ENCODE data around the gene MRPL55. TPM values are rescaled to one million over a fixed set of nuclear protein-coding genes. Genes with fewer than 3 reads are reported as not detected.

MRPL55 gene
- total and polyA plus RNA-seq, 2 of the 13 experiments (the other 11 are each of a cell fraction or from before 2014, with no cell fraction given): 58.6 to 92.9 TPM

- TF ChIP-seq ZBTB3 (CRISPR knock-in tag; IDR thresholded peaks at IDR 0.05; ENCODE audit: borderline replicate concordance, low read depth): 0 out of 2 replicates have a peak, but pooled peaks have one; percentile 33
- no peak for TF ChIP-seq RBM22 (optimal IDR thresholded peaks at IDR 0.05; ENCODE audit: low read length)
- TF ChIP-seq ZBTB8A (CRISPR knock-in tag; IDR thresholded peaks at IDR 0.05; ENCODE audit: borderline replicate concordance, low read depth): peak; percentile 70; the same call in 1 of the 2 replicates
- TF ChIP-seq ZNF329 (CRISPR knock-in tag; IDR thresholded peaks at IDR 0.05; ENCODE audit: low read depth): peak; percentile 82
- no peak for TF ChIP-seq ZNF816 (CRISPR knock-in tag; IDR thresholded peaks at IDR 0.05; ENCODE audit: borderline replicate concordance)
- TF ChIP-seq HOXA5 (CRISPR knock-in tag; IDR thresholded peaks at IDR 0.05): peak; percentile 64; the same call in 1 of the 2 replicates
- no peak for TF ChIP-seq ZNF558 (CRISPR knock-in tag; IDR thresholded peaks at IDR 0.05; ENCODE audit: borderline replicate concordance)
- 0 out of 2 replicates have a peak, but pooled peaks have one; percentile 5 for TF ChIP-seq ZNF33A (CRISPR knock-in tag; IDR thresholded peaks at IDR 0.05; ENCODE audit: borderline replicate concordance)
- TF ChIP-seq ZIK1 (CRISPR knock-in tag; IDR thresholded peaks at IDR 0.05; ENCODE audit: borderline replicate concordance, low read depth): peak; percentile 68; the same call in 1 of the 2 replicates
- 0 out of 2 replicates have a peak, but pooled peaks have one; percentile 55 for TF ChIP-seq ZNF775 (CRISPR knock-in tag; IDR thresholded peaks at IDR 0.05; ENCODE audit: borderline replicate concordance)
- peak; percentile 58 for TF ChIP-seq POLR2AphosphoS5 (IDR thresholded peaks at IDR 0.05; ENCODE audit: low read depth, low read length)
- TF ChIP-seq ZNF382 (CRISPR knock-in tag; IDR thresholded peaks at IDR 0.05; ENCODE audit: borderline replicate concordance): no peak
- TF ChIP-seq ZNF510 (CRISPR knock-in tag; IDR thresholded peaks at IDR 0.05; ENCODE audit: low read depth): peak; percentile 33
- TF ChIP-seq, protein P1, sequence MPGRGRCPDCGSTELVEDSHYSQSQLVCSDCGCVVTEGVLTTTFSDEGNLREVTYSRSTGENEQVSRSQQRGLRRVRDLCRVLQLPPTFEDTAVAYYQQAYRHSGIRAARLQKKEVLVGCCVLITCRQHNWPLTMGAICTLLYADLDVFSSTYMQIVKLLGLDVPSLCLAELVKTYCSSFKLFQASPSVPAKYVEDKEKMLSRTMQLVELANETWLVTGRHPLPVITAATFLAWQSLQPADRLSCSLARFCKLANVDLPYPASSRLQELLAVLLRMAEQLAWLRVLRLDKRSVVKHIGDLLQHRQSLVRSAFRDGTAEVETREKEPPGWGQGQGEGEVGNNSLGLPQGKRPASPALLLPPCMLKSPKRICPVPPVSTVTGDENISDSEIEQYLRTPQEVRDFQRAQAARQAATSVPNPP (CRISPR knock-in tag; IDR thresholded peaks at IDR 0.05): no peak
- TF ChIP-seq CC2D1A (CRISPR knock-in tag; IDR thresholded peaks at IDR 0.05): no peak
- TF ChIP-seq ZNF264 (CRISPR knock-in tag; IDR thresholded peaks at IDR 0.05): no peak
- peak; percentile 44 for TF ChIP-seq MAX (IDR thresholded peaks at IDR 0.05)
- peak; percentile 27; the same call in 1 of the 2 replicates for TF ChIP-seq ZNF724P (CRISPR knock-in tag; IDR thresholded peaks at IDR 0.05; ENCODE audit: borderline replicate concordance)
- no peak for TF ChIP-seq TERF1 (CRISPR knock-in tag; IDR thresholded peaks at IDR 0.05)
- TF ChIP-seq ZSCAN22 (CRISPR knock-in tag; IDR thresholded peaks at IDR 0.05): no peak
- peak; percentile 94 for TF ChIP-seq ATF1 (CRISPR knock-in tag; IDR thresholded peaks at IDR 0.05)
- no peak; the same call in 1 of the 2 replicates for TF ChIP-seq ISL2 (CRISPR knock-in tag; IDR thresholded peaks at IDR 0.05)
- no peak for TF ChIP-seq RAD51 (IDR thresholded peaks at IDR 0.05; ENCODE audit: borderline replicate concordance)
- no peak; the same call in 1 of the 2 replicates for TF ChIP-seq ISX (CRISPR knock-in tag; conservative IDR thresholded peaks at IDR 0.05)
- no peak for TF ChIP-seq PAX8 (CRISPR knock-in tag; IDR thresholded peaks at IDR 0.05; ENCODE audit: borderline replicate concordance)
- TF ChIP-seq CREM (IDR thresholded peaks at IDR 0.05): peak; percentile 89
- TF ChIP-seq CREM (CRISPR knock-in tag; IDR thresholded peaks at IDR 0.05): no peak
- no peak for TF ChIP-seq ZNF12 (CRISPR knock-in tag; IDR thresholded peaks at IDR 0.05)
- peak; percentile 72 for TF ChIP-seq U2AF1 (optimal IDR thresholded peaks at IDR 0.05; ENCODE audit: low read depth, low read length)
- no peak for TF ChIP-seq SATB2 (CRISPR knock-in tag; IDR thresholded peaks at IDR 0.05)
Observed at GRCh38 chr1:228139931-228140723, 31.0 kb upstream of the MRPL55 start, which contains the start of gene GUK1 (continued).

Data from HepG2 (cell line).